Measurements from ENCODE around the gene FANCI.

GRCh38 chr15:89352476-89352875, 108.7 kb downstream of the FANCI start:
- TF ChIP-seq, protein P1, sequence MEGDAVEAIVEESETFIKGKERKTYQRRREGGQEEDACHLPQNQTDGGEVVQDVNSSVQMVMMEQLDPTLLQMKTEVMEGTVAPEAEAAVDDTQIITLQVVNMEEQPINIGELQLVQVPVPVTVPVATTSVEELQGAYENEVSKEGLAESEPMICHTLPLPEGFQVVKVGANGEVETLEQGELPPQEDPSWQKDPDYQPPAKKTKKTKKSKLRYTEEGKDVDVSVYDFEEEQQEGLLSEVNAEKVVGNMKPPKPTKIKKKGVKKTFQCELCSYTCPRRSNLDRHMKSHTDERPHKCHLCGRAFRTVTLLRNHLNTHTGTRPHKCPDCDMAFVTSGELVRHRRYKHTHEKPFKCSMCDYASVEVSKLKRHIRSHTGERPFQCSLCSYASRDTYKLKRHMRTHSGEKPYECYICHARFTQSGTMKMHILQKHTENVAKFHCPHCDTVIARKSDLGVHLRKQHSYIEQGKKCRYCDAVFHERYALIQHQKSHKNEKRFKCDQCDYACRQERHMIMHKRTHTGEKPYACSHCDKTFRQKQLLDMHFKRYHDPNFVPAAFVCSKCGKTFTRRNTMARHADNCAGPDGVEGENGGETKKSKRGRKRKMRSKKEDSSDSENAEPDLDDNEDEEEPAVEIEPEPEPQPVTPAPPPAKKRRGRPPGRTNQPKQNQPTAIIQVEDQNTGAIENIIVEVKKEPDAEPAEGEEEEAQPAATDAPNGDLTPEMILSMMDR (IDR thresholded peaks at IDR 0.05; ENCODE audit: borderline replicate concordance, extremely low read depth, low read length, poor library complexity, severe bottlenecking) = no peak
- no peak for TF ChIP-seq EZH2 (IDR thresholded peaks at IDR 0.05; ENCODE audit: borderline replicate concordance, low read depth, low read length, severe bottlenecking)

Measured in DND-41 (cell line).